H1 (cell line): ENCODE measurements around the gene KIF5A. TPM values are rescaled to one million over a fixed set of nuclear protein-coding genes. Genes with fewer than 3 reads are reported as not detected.

Experiments used
- ASH2L ChIP-seq: fragments of 200-600, 300-600 bp; sonication (generic); IDR thresholded peaks from one replicate; pipeline ENCODE4 v1.7.1; 2017; ENCODE audit warnings: low read length
- MAFK ChIP-seq: IDR thresholded peaks from 2 replicates; pipeline ENCODE4 v1.6.1; 2012; ENCODE audit warnings: low read depth, mild to moderate bottlenecking, improper control_type of control experiment, low read length
- RNF2 ChIP-seq: fragments of 200-900, 300-1000 bp; sonication (generic); IDR thresholded peaks from 2 replicates; pipeline ENCODE4 v1.7.1; 2016; ENCODE audit warnings: borderline replicate concordance, low read depth, mild to moderate bottlenecking, antibody characterized with exemption, low read length; ENCODE audit not compliant: poor library complexity, severe bottlenecking; ENCODE audit errors: missing control alignments
- polyA plus RNA-seq, 7 experiments: library from polyadenylated mRNA; depleted of rRNA in 3 of 7; stranded (reverse) in 5 of 7; unstranded in 2 of 7; fragments of >200 nt in 5 of 7; fragments of 200-250 nt in 2 of 7; gene quantifications; 1 replicate in 5 of 7; 2 replicates in 1 of 7; 4 replicates in 1 of 7; pipeline versions ENCODE4 v1.2.1 to v1.2.3, GENCODE V29; 2011 to 2013; ENCODE audit warnings: missing spikeins in 2 of 7, mixed read lengths in 2 of 7
- total RNA-seq: library from RNA; stranded (reverse); fragmentation: NEBNext Ultra II Directional; extraction: Animal tissue kit (Norgen Biotek cat#: 25700); gene quantifications from 2 replicates; pipeline ENCODE4 v1.2.1, GENCODE V29; 2021
- TF ChIP-seq, protein P1 (sequence below): fragments of 300-600 bp; sonication (generic); IDR thresholded peaks from 2 replicates; pipeline ENCODE4 v1.7.1; 2012; ENCODE audit warnings: low read length, moderate library complexity, mild to moderate bottlenecking, inconsistent platforms; ENCODE audit not compliant: insufficient replicate concordance

KIF5A gene
- total and polyA plus RNA-seq, 2 of the 8 experiments (the other 6 are each of a cell fraction or from before 2014, with no cell fraction given), result 10.7 to 21.9 TPM

DNA sequence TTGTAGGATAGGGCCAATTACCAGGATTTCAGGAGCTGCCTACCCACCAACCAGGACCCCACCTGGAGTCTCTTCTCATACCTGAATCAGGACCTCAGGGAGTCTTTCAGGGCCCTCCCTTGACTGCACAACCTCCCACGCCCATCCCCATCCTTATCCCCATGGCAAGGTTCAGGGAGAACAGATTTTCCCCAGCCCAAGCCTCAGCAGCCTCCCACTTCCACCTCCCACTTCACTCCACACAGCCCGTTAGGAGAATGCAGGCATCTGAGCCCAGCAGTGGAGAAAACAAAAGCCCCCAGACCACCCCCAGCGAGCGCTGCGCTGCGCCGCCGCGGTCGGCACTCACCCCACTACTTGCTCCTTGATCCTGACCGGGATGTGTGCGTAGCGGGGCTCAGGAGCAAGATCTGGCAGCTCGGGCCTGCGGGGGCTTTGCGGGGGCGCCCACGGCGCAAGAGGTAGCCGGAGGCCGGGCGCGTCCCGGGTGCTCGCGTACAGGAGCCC, 81.8 kb downstream of the KIF5A start (continued):
- TF ChIP-seq RNF2 (peak; percentile 58), MAFK (no peak), ASH2L (peak; percentile 37)
- TF ChIP-seq, protein P1, sequence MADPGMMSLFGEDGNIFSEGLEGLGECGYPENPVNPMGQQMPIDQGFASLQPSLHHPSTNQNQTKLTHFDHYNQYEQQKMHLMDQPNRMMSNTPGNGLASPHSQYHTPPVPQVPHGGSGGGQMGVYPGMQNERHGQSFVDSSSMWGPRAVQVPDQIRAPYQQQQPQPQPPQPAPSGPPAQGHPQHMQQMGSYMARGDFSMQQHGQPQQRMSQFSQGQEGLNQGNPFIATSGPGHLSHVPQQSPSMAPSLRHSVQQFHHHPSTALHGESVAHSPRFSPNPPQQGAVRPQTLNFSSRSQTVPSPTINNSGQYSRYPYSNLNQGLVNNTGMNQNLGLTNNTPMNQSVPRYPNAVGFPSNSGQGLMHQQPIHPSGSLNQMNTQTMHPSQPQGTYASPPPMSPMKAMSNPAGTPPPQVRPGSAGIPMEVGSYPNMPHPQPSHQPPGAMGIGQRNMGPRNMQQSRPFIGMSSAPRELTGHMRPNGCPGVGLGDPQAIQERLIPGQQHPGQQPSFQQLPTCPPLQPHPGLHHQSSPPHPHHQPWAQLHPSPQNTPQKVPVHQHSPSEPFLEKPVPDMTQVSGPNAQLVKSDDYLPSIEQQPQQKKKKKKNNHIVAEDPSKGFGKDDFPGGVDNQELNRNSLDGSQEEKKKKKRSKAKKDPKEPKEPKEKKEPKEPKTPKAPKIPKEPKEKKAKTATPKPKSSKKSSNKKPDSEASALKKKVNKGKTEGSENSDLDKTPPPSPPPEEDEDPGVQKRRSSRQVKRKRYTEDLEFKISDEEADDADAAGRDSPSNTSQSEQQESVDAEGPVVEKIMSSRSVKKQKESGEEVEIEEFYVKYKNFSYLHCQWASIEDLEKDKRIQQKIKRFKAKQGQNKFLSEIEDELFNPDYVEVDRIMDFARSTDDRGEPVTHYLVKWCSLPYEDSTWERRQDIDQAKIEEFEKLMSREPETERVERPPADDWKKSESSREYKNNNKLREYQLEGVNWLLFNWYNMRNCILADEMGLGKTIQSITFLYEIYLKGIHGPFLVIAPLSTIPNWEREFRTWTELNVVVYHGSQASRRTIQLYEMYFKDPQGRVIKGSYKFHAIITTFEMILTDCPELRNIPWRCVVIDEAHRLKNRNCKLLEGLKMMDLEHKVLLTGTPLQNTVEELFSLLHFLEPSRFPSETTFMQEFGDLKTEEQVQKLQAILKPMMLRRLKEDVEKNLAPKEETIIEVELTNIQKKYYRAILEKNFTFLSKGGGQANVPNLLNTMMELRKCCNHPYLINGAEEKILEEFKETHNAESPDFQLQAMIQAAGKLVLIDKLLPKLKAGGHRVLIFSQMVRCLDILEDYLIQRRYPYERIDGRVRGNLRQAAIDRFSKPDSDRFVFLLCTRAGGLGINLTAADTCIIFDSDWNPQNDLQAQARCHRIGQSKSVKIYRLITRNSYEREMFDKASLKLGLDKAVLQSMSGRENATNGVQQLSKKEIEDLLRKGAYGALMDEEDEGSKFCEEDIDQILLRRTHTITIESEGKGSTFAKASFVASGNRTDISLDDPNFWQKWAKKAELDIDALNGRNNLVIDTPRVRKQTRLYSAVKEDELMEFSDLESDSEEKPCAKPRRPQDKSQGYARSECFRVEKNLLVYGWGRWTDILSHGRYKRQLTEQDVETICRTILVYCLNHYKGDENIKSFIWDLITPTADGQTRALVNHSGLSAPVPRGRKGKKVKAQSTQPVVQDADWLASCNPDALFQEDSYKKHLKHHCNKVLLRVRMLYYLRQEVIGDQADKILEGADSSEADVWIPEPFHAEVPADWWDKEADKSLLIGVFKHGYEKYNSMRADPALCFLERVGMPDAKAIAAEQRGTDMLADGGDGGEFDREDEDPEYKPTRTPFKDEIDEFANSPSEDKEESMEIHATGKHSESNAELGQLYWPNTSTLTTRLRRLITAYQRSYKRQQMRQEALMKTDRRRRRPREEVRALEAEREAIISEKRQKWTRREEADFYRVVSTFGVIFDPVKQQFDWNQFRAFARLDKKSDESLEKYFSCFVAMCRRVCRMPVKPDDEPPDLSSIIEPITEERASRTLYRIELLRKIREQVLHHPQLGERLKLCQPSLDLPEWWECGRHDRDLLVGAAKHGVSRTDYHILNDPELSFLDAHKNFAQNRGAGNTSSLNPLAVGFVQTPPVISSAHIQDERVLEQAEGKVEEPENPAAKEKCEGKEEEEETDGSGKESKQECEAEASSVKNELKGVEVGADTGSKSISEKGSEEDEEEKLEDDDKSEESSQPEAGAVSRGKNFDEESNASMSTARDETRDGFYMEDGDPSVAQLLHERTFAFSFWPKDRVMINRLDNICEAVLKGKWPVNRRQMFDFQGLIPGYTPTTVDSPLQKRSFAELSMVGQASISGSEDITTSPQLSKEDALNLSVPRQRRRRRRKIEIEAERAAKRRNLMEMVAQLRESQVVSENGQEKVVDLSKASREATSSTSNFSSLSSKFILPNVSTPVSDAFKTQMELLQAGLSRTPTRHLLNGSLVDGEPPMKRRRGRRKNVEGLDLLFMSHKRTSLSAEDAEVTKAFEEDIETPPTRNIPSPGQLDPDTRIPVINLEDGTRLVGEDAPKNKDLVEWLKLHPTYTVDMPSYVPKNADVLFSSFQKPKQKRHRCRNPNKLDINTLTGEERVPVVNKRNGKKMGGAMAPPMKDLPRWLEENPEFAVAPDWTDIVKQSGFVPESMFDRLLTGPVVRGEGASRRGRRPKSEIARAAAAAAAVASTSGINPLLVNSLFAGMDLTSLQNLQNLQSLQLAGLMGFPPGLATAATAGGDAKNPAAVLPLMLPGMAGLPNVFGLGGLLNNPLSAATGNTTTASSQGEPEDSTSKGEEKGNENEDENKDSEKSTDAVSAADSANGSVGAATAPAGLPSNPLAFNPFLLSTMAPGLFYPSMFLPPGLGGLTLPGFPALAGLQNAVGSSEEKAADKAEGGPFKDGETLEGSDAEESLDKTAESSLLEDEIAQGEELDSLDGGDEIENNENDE, result no peak
